Astrocyte of the hippocampus (primary cell): ENCODE data around the gene NDUFS6.
"Not testable (repeated sequence)": the region's sequence is repeated elsewhere in the genome, so short reads cannot be mapped to it uniquely, and the experiment has no call there.

Experiments used
- DNase-seq: peaks from one replicate; pipeline ENCODE4 v3.0.0; 2011; ENCODE audit warnings: low read depth, low spot score

NDUFS6 gene

GRCh38 chr5:1833264-1834021 is 32.2 kb downstream of the NDUFS6 start:
- DNase-seq = no peak

GRCh38 chr5:1834022-1834551 is 32.9 kb downstream of the NDUFS6 start:
- no peak for DNase-seq

- no peak for DNase-seq
Observed at GRCh38 chr5:1834721-1835429, 33.7 kb downstream of the NDUFS6 start.

- no peak for DNase-seq
Observed at GRCh38 chr5:1835431-1835830, 34.2 kb downstream of the NDUFS6 start.

GRCh38 chr5:1836176-1836890 is 35.1 kb downstream of the NDUFS6 start:
- DNase-seq = no peak

- DNase-seq = no peak
Observed at GRCh38 chr5:1836891-1837880, 36.0 kb downstream of the NDUFS6 start.

GRCh38 chr5:1838013-1838412 is 36.8 kb downstream of the NDUFS6 start:
- no peak for DNase-seq

- DNase-seq = no peak
Observed at GRCh38 chr5:1840071-1840547, 38.9 kb downstream of the NDUFS6 start.

GRCh38 chr5:1840741-1841521 is 39.7 kb downstream of the NDUFS6 start:
- no peak for DNase-seq

GRCh38 chr5:1842004-1842819 is 41.0 kb downstream of the NDUFS6 start:
- no peak for DNase-seq

GRCh38 chr5:1843761-1844160 is 42.6 kb downstream of the NDUFS6 start:
- DNase-seq = not testable (repeated sequence)

GRCh38 chr5:1844708-1845436 is 43.7 kb downstream of the NDUFS6 start:
- DNase-seq = no peak

- no peak for DNase-seq
Observed at GRCh38 chr5:1845696-1846095, 44.5 kb downstream of the NDUFS6 start.

GRCh38 chr5:1846583-1846982 is 45.4 kb downstream of the NDUFS6 start:
- DNase-seq = no peak

- DNase-seq = no peak
Observed at GRCh38 chr5:1847056-1847455, 45.8 kb downstream of the NDUFS6 start.

GRCh38 chr5:1847611-1848010 is 46.4 kb downstream of the NDUFS6 start:
- no peak for DNase-seq

GRCh38 chr5:1850324-1851154 is 49.3 kb downstream of the NDUFS6 start:
- no peak for DNase-seq
